Lower leg skin (tissue), 4 donors: ENCODE data around the gene SPINK4. TPM values are rescaled to one million over a fixed set of nuclear protein-coding genes. Genes with fewer than 3 reads are reported as not detected.
A peak's percentile ranks its signal among the peaks of the same experiment; 100 is the strongest.

Experiments
- DNase-seq, 2 donors: peaks; one replicate each; pipeline ENCODE4 v3.0.0-alpha.2; 2019; ENCODE audit warnings: low spot score in 2 of 2
- H3K4me3 ChIP-seq: fragments of 200-600 bp; sonication (generic); 2 replicates; pipeline ENCODE4 v1.5.1; 2017; ENCODE audit warnings: mild to moderate bottlenecking, low read depth; ENCODE audit not compliant: poor library complexity, severe bottlenecking
- CTCF ChIP-seq, 3 donors: fragments of 450-650 bp; IDR thresholded peaks; one replicate each; pipeline ENCODE4 v1.5.1; 2016; ENCODE audit warnings: antibody characterized with exemption in 3 of 3, mild to moderate bottlenecking in 3 of 3, moderate library complexity in 2 of 3
- POLR2A ChIP-seq, 2 donors: fragments of 450-650 bp; IDR thresholded peaks; one replicate each; pipeline ENCODE4 v1.6.1; 2016 to 2017; ENCODE audit warnings: antibody characterized with exemption in 2 of 2, mild to moderate bottlenecking in 1 of 2, moderate library complexity in 1 of 2
- WGBS, 2 donors: methylation state at CpG; one replicate each; pipeline ENCODE4 v1.1.5; 2018; 5-methylcytosine and 5-hydroxymethylcytosine counted together
- intact Hi-C: fragments of 100-400 bp; cut with DNase I; formaldehyde crosslinking; loops from one replicate; pipeline ENCODE4 v1.15.0; 2023; ENCODE audit warnings: low total_unique reads
- total RNA-seq, 4 donors: library from RNA; depleted of rRNA; stranded (reverse); fragments of >200 nt; gene quantifications; one replicate each; pipeline ENCODE4 v1.1.0, GENCODE V29; 2016

The SPINK4 gene
- total RNA-seq, 4 donors from 2014 or later = not detected

GRCh38 chr9:33236571-33236970 is 3.4 kb upstream of the SPINK4 start:
- no peak for DNase-seq
- intact Hi-C loops = no loop called here
- no peak overlapping the region for H3K4me3 ChIP-seq
- TF ChIP-seq POLR2A (IDR thresholded peaks at IDR 0.05) (no peak), CTCF (IDR thresholded peaks at IDR 0.05) (no peak)
- WGBS, 2 donors = 68 to 77% methylated on average over 3 of the region's 3 CpGs

GRCh38 chr9:33241298-33241697 is 1.3 kb downstream of the SPINK4 start:
- no peak overlapping the region for H3K4me3 ChIP-seq
- no peak for TF ChIP-seq CTCF (IDR thresholded peaks at IDR 0.05)
- TF ChIP-seq POLR2A (IDR thresholded peaks at IDR 0.05) = no peak
- 67 to 77% methylated on average over 5 of the region's 5 CpGs for WGBS, 2 donors
- no peak for DNase-seq
- intact Hi-C loops = no loop called here

GRCh38 chr9:33242609-33243134 is 2.7 kb downstream of the SPINK4 start:
- WGBS, 2 donors = 84 to 88% methylated on average over 6 of the region's 6 CpGs

GRCh38 chr9:33244137-33244784 is 4.3 kb downstream of the SPINK4 start:
- WGBS, 2 donors = 84 to 86% methylated on average over 9 of the region's 9 CpGs
- TF ChIP-seq POLR2A (IDR thresholded peaks at IDR 0.05) (no peak), CTCF (IDR thresholded peaks at IDR 0.05) (no peak)
- intact Hi-C loops = no loop called here
- DNase-seq = peak in 1 of 2 donors; percentile 40
- H3K4me3 ChIP-seq = no peak overlapping the region

More at GRCh38 chr9:33242609-33243134, 2.7 kb downstream of the SPINK4 start:
- no peak overlapping the region for H3K4me3 ChIP-seq
- intact Hi-C loops = no loop called here
- no peak for DNase-seq
- TF ChIP-seq POLR2A (IDR thresholded peaks at IDR 0.05) = no peak
- TF ChIP-seq CTCF (IDR thresholded peaks at IDR 0.05) = no peak

GRCh38 chr9:33245341-33245740 is 5.4 kb downstream of the SPINK4 start:
- intact Hi-C loops = no loop called here
- peak in 1 of 2 donors; percentile 77 for DNase-seq
- 89 to 90% methylated on average over 2 of the region's 2 CpGs for WGBS, 2 donors

More at GRCh38 chr9:33245341-33245740, 5.4 kb downstream of the SPINK4 start:
- TF ChIP-seq POLR2A (IDR thresholded peaks at IDR 0.05) (no peak), CTCF (IDR thresholded peaks at IDR 0.05) (no peak)
- no peak overlapping the region for H3K4me3 ChIP-seq
